Hepatocyte (in vitro differentiated cells): ENCODE results near the gene LRRC37A3. TPM values are rescaled to one million over a fixed set of nuclear protein-coding genes. Genes with fewer than 3 reads are reported as not detected.
"Not testable (repeated sequence)": the region's sequence is repeated elsewhere in the genome, so short reads cannot be mapped to it uniquely, and the experiment has no call there.

Experiments
- DNase-seq: peaks from one replicate; pipeline ENCODE4 v3.0.0-alpha.2; 2016; ENCODE audit warnings: low spot score
- H2AFZ ChIP-seq: fragments of 200-600 bp; sonication (generic); 2 replicates; pipeline ENCODE4 v1.6.0; 2016; ENCODE audit warnings: antibody characterized with exemption, mild to moderate bottlenecking
- H3K27ac ChIP-seq: fragments of 200-600 bp; sonication (generic); 2 replicates; pipeline ENCODE4 v1.5.1; 2016; ENCODE audit warnings: mild to moderate bottlenecking
- H3K27me3 ChIP-seq: fragments of 200-600 bp; sonication (generic); 2 replicates; pipeline ENCODE4 v1.6.1; 2016
- H3K36me3 ChIP-seq: fragments of 200-600 bp; sonication (generic); replicated peaks from 2 replicates; pipeline ENCODE4 v1.5.1; 2016; ENCODE audit warnings: low read depth; ENCODE audit not compliant: insufficient read depth
- H3K4me1 ChIP-seq: fragments of 200-600 bp; sonication (generic); 2 replicates; pipeline ENCODE4 v1.5.1; 2016; ENCODE audit warnings: mild to moderate bottlenecking, moderate library complexity; ENCODE audit not compliant: insufficient read depth
- H3K4me2 ChIP-seq: fragments of 200-600 bp; sonication (generic); 2 replicates; pipeline ENCODE4 v1.6.0; 2016
- H3K4me3 ChIP-seq: fragments of 200-600 bp; sonication (generic); 2 replicates; pipeline ENCODE4 v1.5.1; 2016; ENCODE audit warnings: mild to moderate bottlenecking
- H3K79me2 ChIP-seq: fragments of 200-600 bp; sonication (generic); 2 replicates; pipeline ENCODE4 v1.6.0; 2017; ENCODE audit warnings: mild to moderate bottlenecking
- H3K9me2 ChIP-seq: fragments of 200-600 bp; sonication (generic); replicated peaks from 2 replicates; pipeline ENCODE4 v1.6.0; 2017; ENCODE audit warnings: mild to moderate bottlenecking; ENCODE audit not compliant: insufficient read depth
- H3K9me3 ChIP-seq: fragments of 200-600 bp; sonication (generic); 2 replicates; pipeline ENCODE4 v1.5.1; 2016; ENCODE audit warnings: low read depth, mild to moderate bottlenecking
- H4K20me1 ChIP-seq: fragments of 200-600 bp; sonication (generic); 2 replicates; pipeline ENCODE4 v1.6.0; 2016; ENCODE audit warnings: mild to moderate bottlenecking; ENCODE audit not compliant: insufficient read depth, poor library complexity, severe bottlenecking
- CTCF ChIP-seq: fragments of 200-600 bp; sonication (generic); IDR thresholded peaks from 2 replicates; pipeline ENCODE4 v1.5.1; 2016; ENCODE audit warnings: antibody characterized with exemption, mild to moderate bottlenecking; ENCODE audit not compliant: poor library complexity
- EZH2 ChIP-seq: fragments of 200-600 bp; sonication (generic); IDR thresholded peaks from 2 replicates; pipeline ENCODE4 v1.6.1; 2016; ENCODE audit warnings: antibody characterized with exemption, mild to moderate bottlenecking, borderline replicate concordance
- EZH2phosphoT487 ChIP-seq: fragments of 200-600 bp; sonication (generic); IDR thresholded peaks from one replicate; pipeline ENCODE4 v1.6.1; 2018; ENCODE audit warnings: antibody characterized with exemption, mild to moderate bottlenecking, low read depth, moderate library complexity; ENCODE audit not compliant: unreplicated experiment, severe bottlenecking
- WGBS: methylation state at CpG from one replicate; pipeline ENCODE4 v1.1.6; 2016; ENCODE audit warnings: low lambda C conversion rate; ENCODE audit errors: missing lambda C conversion rate; 5-methylcytosine and 5-hydroxymethylcytosine counted together
- polyA plus RNA-seq: library from polyadenylated mRNA; unstranded; fragments of >200 nt; fragmentation: Nextera tagmentation; extraction: Ambion mirVana; gene quantifications from 2 replicates; pipeline ENCODE4 v1.2.1, GENCODE V29; 2016
- total RNA-seq: library from RNA; depleted of rRNA; stranded (reverse); fragments of >200 nt; gene quantifications from 2 replicates; pipeline ENCODE4 v1.2.3, GENCODE V29; 2014

Gene LRRC37A3
- total and polyA plus RNA-seq, 2 experiments from 2014 or later: 4.3 to 7.2 TPM

GRCh38 chr17:64938925-64939474, 19.7 kb upstream of the LRRC37A3 start:
- no peak overlapping the region for H3K4me2 ChIP-seq
- no peak overlapping the region for H3K27ac ChIP-seq
- no peaks in the 10 kb centered on the region for H3K79me2 ChIP-seq
- no peaks in the 10 kb centered on the region for H3K27me3 ChIP-seq
- DNase-seq: peak; percentile 58
- no peaks in the 10 kb centered on the region for H4K20me1 ChIP-seq
- no peaks in the 10 kb centered on the region for H3K9me3 ChIP-seq
- H3K4me1 ChIP-seq: no peaks in the 10 kb centered on the region
- WGBS: 52% methylated on average over 11 of the region's 11 CpGs
- no peak overlapping the region for H3K4me3 ChIP-seq
- no peaks in the 10 kb centered on the region for H3K9me2 ChIP-seq
- no peak for TF ChIP-seq EZH2phosphoT487
- TF ChIP-seq CTCF: peak; percentile 51
- no peaks in the 10 kb centered on the region for H3K36me3 ChIP-seq
- H2AFZ ChIP-seq: no peak overlapping the region

GRCh38 chr17:64938290-64938689, 19.0 kb upstream of the LRRC37A3 start:
- Histone ChIP-seq H4K20me1 (no peaks in the 10 kb centered on the region), H2AFZ (no peak overlapping the region), H3K4me2 (no peak overlapping the region), H3K27ac (no peak overlapping the region), H3K36me3 (no peaks in the 10 kb centered on the region), H3K79me2 (no peaks in the 10 kb centered on the region), H3K4me1 (no peaks in the 10 kb centered on the region), H3K9me3 (no peaks in the 10 kb centered on the region), H3K9me2 (no peaks in the 10 kb centered on the region), H3K4me3 (no peak overlapping the region), H3K27me3 (no peaks in the 10 kb centered on the region)
- DNase-seq: no peak
- no peak for TF ChIP-seq CTCF
- no peak for TF ChIP-seq EZH2
- no peak for TF ChIP-seq EZH2phosphoT487

- no peaks in the 10 kb centered on the region for H4K20me1 ChIP-seq
- no peaks in the 10 kb centered on the region for H3K36me3 ChIP-seq
- no peaks in the 10 kb centered on the region for H3K9me3 ChIP-seq
- no peaks in the 10 kb centered on the region for H3K4me1 ChIP-seq
- H2AFZ ChIP-seq: no peak overlapping the region
- H3K4me2 ChIP-seq: no peak overlapping the region
- TF ChIP-seq CTCF (no peak), EZH2 (no peak), EZH2phosphoT487 (no peak)
- no peak overlapping the region for H3K4me3 ChIP-seq
- H3K9me2 ChIP-seq: no peaks in the 10 kb centered on the region
- no peak for DNase-seq
- H3K27me3 ChIP-seq: no peaks in the 10 kb centered on the region
- no peaks in the 10 kb centered on the region for H3K79me2 ChIP-seq
- no peak overlapping the region for H3K27ac ChIP-seq
- 93% methylated on average over 10 of the region's 10 CpGs for WGBS
Observed at GRCh38 chr17:64936117-64936516, 16.8 kb upstream of the LRRC37A3 start.

GRCh38 chr17:64934284-64934778, 15.1 kb upstream of the LRRC37A3 start:
- H3K4me2 ChIP-seq, H3K9me2 ChIP-seq, H4K20me1 ChIP-seq, H3K27ac ChIP-seq, H3K27me3 ChIP-seq, H3K79me2 ChIP-seq, H3K4me3 ChIP-seq, H3K4me1 ChIP-seq, DNase-seq, H2AFZ ChIP-seq, H3K9me3 ChIP-seq, H3K36me3 ChIP-seq: not testable (repeated sequence)
- WGBS: 95% methylated on average over 6 of the region's 6 CpGs

DNA sequence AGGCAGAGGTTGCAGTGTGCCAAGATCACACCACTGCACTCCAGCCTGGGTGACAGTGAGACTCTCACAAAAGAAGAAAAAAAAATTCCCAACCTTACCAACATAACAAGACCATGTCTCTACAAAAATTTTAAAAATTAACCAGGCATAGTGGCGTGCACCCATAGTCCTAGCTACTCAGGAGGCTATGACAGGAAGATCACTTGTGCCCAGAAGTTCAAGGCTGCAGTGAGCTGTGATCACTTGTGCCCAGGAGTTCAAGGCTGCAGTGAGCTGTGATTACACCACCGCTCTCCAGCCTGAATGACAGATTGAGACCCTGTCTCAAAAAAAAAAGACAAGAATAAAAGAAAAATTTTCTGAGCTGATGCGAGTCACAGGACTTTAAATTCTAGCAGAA, 13.6 kb upstream of the LRRC37A3 start:
- not testable (repeated sequence) for DNase-seq, H3K79me2 ChIP-seq, H3K4me3 ChIP-seq, H3K36me3 ChIP-seq, H3K9me2 ChIP-seq, H3K4me1 ChIP-seq, H3K27ac ChIP-seq, H4K20me1 ChIP-seq, H3K27me3 ChIP-seq, H3K9me3 ChIP-seq, H2AFZ ChIP-seq, H3K4me2 ChIP-seq
- WGBS: 81% methylated on average over 3 of the region's 3 CpGs

DNA sequence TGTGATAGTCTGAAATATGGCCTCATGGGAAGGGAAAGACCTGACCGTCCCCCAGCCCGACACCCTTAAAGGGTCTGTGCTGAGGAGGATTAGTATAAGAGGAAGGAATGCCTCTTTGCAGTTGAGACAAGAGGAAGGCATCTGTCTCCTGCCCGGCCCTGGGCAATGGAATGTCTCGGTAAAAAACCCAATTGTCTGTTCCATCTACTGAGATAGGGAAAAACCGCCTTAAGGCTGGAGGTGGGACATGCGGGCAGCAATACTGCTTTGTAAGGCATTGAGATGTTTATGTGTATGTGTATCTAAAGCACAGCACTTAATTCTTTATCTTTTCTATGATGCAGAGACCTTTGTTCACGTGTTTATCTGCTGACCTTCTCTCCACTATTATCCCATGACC, 11.1 kb upstream of the LRRC37A3 start:
- H3K36me3 ChIP-seq, H2AFZ ChIP-seq, H3K27me3 ChIP-seq, H3K9me2 ChIP-seq, H3K4me1 ChIP-seq, H3K9me3 ChIP-seq, H3K79me2 ChIP-seq, H3K27ac ChIP-seq, H3K4me3 ChIP-seq, DNase-seq, H4K20me1 ChIP-seq, H3K4me2 ChIP-seq: not testable (repeated sequence)
- 59% methylated on average over 7 of the region's 7 CpGs for WGBS
